Mesenchymal stem cell (in vitro differentiated cells and primary cell): Measurements from ENCODE around the gene TBC1D8B. TPM values are rescaled to one million over a fixed set of nuclear protein-coding genes. Genes with fewer than 3 reads are reported as not detected.
"Not testable (repeated sequence)": the region's sequence is repeated elsewhere in the genome, so short reads cannot be mapped to it uniquely, and the experiment has no call there.

Experiments
- DNase-seq: peaks from one replicate; pipeline ENCODE4 v3.0.0-alpha.2; 2013
- H2AFZ ChIP-seq: one replicate; pipeline ENCODE4 v1.6.1; 2013; ENCODE audit warnings: low read depth, mild to moderate bottlenecking, control low read depth, inconsistent platforms, low read length, moderate library complexity
- H2AK5ac ChIP-seq: 2 replicates; pipeline ENCODE4 v1.6.1; 2013; ENCODE audit warnings: low read length, moderate library complexity, mild to moderate bottlenecking, inconsistent platforms; ENCODE audit not compliant: severe bottlenecking
- H2BK120ac ChIP-seq: one replicate; pipeline ENCODE4 v1.6.1; 2013; ENCODE audit warnings: low read depth, mild to moderate bottlenecking, inconsistent platforms, low read length, moderate library complexity
- H2BK12ac ChIP-seq, 2 experiments: one replicate each; pipeline ENCODE4 v1.6.1; 2013; ENCODE audit warnings: inconsistent platforms in 2 of 2, low read length in 2 of 2, mild to moderate bottlenecking in 2 of 2, moderate library complexity in 2 of 2, control low read depth in 1 of 2
- H2BK15ac ChIP-seq: one replicate; pipeline ENCODE4 v1.6.1; 2013; ENCODE audit warnings: mild to moderate bottlenecking, low read depth, inconsistent platforms; ENCODE audit not compliant: poor library complexity, severe bottlenecking
- H2BK5ac ChIP-seq: 2 replicates; pipeline ENCODE4 v1.6.1; 2013; ENCODE audit warnings: low read depth, mild to moderate bottlenecking, low read length, control low read depth, inconsistent platforms; ENCODE audit not compliant: poor library complexity, severe bottlenecking
- H3K14ac ChIP-seq, 2 experiments: one replicate each; pipeline ENCODE4 v1.6.1; 2013; ENCODE audit warnings: inconsistent platforms in 2 of 2, low read length in 2 of 2, control low read depth in 1 of 2, mild to moderate bottlenecking in 1 of 2, moderate library complexity in 1 of 2
- H3K18ac ChIP-seq, 2 experiments: one replicate each; pipeline ENCODE4 v1.6.1; 2013; ENCODE audit warnings: inconsistent platforms in 2 of 2, low read length in 2 of 2, control low read depth in 1 of 2, low read depth in 1 of 2, mild to moderate bottlenecking in 1 of 2
- H3K23ac ChIP-seq, 2 experiments: one replicate each; pipeline ENCODE4 v1.6.1; 2013; ENCODE audit warnings: inconsistent platforms in 2 of 2, low read length in 2 of 2, mild to moderate bottlenecking in 2 of 2, moderate library complexity in 2 of 2, control low read depth in 1 of 2
- H3K27ac ChIP-seq: 2 replicates; pipeline ENCODE4 v1.5.1; 2013; ENCODE audit warnings: mild to moderate bottlenecking, moderate library complexity, low read length, control low read depth, inconsistent platforms; ENCODE audit not compliant: poor library complexity, severe bottlenecking
- H3K27me3 ChIP-seq, 2 experiments: 2 replicates each; pipeline versions ENCODE4 v1.6.1 to v1.7.0; 2013; ENCODE audit warnings: low read length in 2 of 2, mild to moderate bottlenecking in 2 of 2, moderate library complexity in 2 of 2, control low read depth in 1 of 2, inconsistent platforms in 1 of 2; ENCODE audit not compliant: control insufficient read depth in 1 of 2, insufficient read depth in 1 of 2
- H3K36me3 ChIP-seq, 2 experiments: 2 replicates each; pipeline versions ENCODE4 v1.6.1 to v1.7.0; 2013; ENCODE audit warnings: low read length in 2 of 2, control low read depth in 1 of 2, inconsistent platforms in 1 of 2, low read depth in 1 of 2, mild to moderate bottlenecking in 1 of 2; ENCODE audit not compliant: insufficient read depth in 2 of 2, control insufficient read depth in 1 of 2
- H3K4ac ChIP-seq, 2 experiments: one replicate each; pipeline ENCODE4 v1.6.1; 2013; ENCODE audit warnings: inconsistent platforms in 2 of 2, low read length in 2 of 2, mild to moderate bottlenecking in 2 of 2, moderate library complexity in 2 of 2, control low read depth in 1 of 2, low read depth in 1 of 2
- H3K4me1 ChIP-seq: 2 replicates; pipeline ENCODE4 v1.6.1; 2013; ENCODE audit warnings: low read depth, low read length, control low read depth; ENCODE audit not compliant: control insufficient read depth, insufficient read depth
- H3K4me2 ChIP-seq: 2 replicates; pipeline ENCODE4 v1.6.1; 2013; ENCODE audit warnings: low read length, mild to moderate bottlenecking, inconsistent platforms; ENCODE audit not compliant: poor library complexity, severe bottlenecking
- H3K4me3 ChIP-seq, 2 experiments: 2 replicates each; pipeline versions ENCODE4 v1.5.1 to v1.7.0; 2013; ENCODE audit warnings: low read length in 2 of 2, mild to moderate bottlenecking in 2 of 2, control low read depth in 1 of 2, low read depth in 1 of 2; ENCODE audit not compliant: insufficient read depth in 1 of 2
- H3K79me1 ChIP-seq: replicated peaks from 2 replicates; pipeline ENCODE4 v1.6.1; 2013; ENCODE audit warnings: mild to moderate bottlenecking, control low read depth, low read length, inconsistent platforms; ENCODE audit not compliant: poor library complexity, severe bottlenecking
- H3K9ac ChIP-seq: 2 replicates; pipeline ENCODE4 v1.7.0; 2013; ENCODE audit warnings: mild to moderate bottlenecking, low read length, moderate library complexity
- H3K9me3 ChIP-seq: 2 replicates; pipeline ENCODE4 v1.7.0; 2013; ENCODE audit warnings: mild to moderate bottlenecking, low read length; ENCODE audit not compliant: control insufficient read depth
- H4K8ac ChIP-seq: one replicate; pipeline ENCODE4 v1.6.1; 2013; ENCODE audit warnings: inconsistent platforms, mild to moderate bottlenecking, low read length, moderate library complexity
- H4K91ac ChIP-seq: one replicate; pipeline ENCODE4 v1.6.1; 2013; ENCODE audit warnings: mild to moderate bottlenecking, low read length, inconsistent platforms
- WGBS: methylation state at CpG from one replicate; pipeline ENCODE4 v1.1.7; 2013; ENCODE audit warnings: mixed read lengths; 5-methylcytosine and 5-hydroxymethylcytosine counted together
- polyA plus RNA-seq, 2 experiments: library from polyadenylated mRNA; stranded (reverse); fragments of 200-250 nt; gene quantifications; one replicate each; pipeline ENCODE4 v1.2.3, GENCODE V29; 2013

The TBC1D8B gene
- 9.2 TPM for polyA plus RNA-seq (2013, experiment 1 of 2)
- 9.6 TPM for polyA plus RNA-seq (2013, experiment 2 of 2)

DNA sequence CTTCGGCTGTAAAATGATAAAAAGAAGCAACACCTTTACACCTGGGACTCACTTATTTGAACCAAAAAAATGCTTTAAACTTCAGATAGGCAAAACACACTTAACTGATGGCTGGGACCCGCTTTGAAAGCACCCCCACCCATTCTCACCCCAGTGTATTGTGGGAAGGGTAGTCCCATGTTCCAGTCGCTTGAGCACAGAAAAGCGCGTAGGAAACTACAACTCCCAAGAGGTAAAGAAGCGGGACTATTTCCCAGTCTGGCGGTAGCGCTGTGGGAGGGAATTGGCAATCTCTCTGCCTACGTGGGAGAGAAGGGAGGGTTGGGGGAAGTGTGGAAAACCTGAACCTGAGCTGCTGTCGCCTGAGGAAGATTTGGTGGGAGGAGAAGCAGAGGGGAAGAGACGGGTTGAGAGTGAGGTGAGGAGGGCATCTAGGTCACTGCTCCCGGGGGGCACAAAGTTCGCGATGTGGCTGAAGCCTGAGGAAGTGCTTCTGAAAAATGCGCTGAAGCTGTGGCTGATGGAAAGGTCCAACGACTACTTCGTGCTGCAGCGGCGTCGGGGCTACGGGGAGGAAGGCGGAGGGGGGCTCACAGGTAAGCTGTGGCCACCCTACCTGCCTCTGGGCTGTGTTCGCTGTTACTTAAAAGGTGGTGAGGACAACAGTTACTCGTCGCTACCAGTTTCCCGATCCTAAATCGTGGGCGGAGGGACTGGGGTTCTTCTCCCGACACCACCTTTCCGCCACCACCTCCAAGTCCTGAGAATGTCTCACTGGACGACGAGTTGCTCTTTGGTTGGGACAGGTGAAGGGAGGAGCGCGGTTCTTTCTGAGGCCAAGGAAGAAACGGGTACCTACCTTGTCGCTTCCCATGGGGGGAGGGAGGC, at the start of gene TBC1D8B:
TBC1D8B (plus strand) TSS at position 286 of the 888 bp plus-strand sequence; CDS start at position 467, 181 bp downstream.
- no peak within 1 kb of the TSS for H3K27ac ChIP-seq

DNA sequence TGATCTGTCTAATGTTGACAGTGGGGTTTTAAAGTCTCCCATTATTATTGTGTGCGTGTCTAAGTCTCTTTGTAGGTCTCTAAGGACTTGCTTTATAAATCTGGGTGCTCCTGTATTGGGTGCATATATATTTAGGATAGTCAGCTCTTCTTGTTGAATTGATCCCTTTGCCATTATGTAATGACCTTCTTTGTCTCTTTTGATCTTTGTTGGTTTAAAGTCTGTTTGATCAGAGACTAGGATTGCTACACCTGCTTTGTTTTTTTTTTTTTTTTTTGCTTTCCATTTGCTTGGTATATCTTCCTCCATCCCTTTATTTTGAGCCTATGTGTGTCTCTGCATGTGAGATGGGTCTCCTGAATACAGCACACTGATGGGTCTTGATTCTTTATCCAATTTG, 33.2 kb upstream of the TBC1D8B start:
- DNase-seq, H3K36me3 ChIP-seq, H3K79me1 ChIP-seq, H3K18ac ChIP-seq, H2BK120ac ChIP-seq, H3K9me3 ChIP-seq, H3K4me3 ChIP-seq, H3K4me1 ChIP-seq, H3K23ac ChIP-seq, H3K4me2 ChIP-seq, H2BK15ac ChIP-seq, H2BK5ac ChIP-seq, H3K4ac ChIP-seq, H4K8ac ChIP-seq, H3K14ac ChIP-seq, H2AK5ac ChIP-seq, H2BK12ac ChIP-seq, H2AFZ ChIP-seq, H3K27ac ChIP-seq, H3K9ac ChIP-seq, H4K91ac ChIP-seq: not testable (repeated sequence)
- peaks cover 0 to 20% of the 10 kb centered on the region in 2 experiments for H3K27me3 ChIP-seq
- WGBS: 60% methylated on average over 1 of the region's 1 CpG

More for the DNA sequence above, at the start of gene TBC1D8B:
- H3K18ac ChIP-seq: peak within 1 kb of the TSS in 1 of 2 experiments; percentile 91
- H2BK5ac ChIP-seq: no peak within 1 kb of the TSS
- H3K79me1 ChIP-seq: peaks cover 6% of the 10 kb centered on the region
- no peak within 1 kb of the TSS for H2BK120ac ChIP-seq
- peak within 1 kb of the TSS in 1 of 2 experiments; percentile 18 for H3K14ac ChIP-seq
- peak within 1 kb of the TSS; percentile 50 for H3K4me2 ChIP-seq
- peak within 1 kb of the TSS; percentile 90 for H3K9ac ChIP-seq
- 0% methylated on average over 20 of the region's 36 CpGs for WGBS
- peak within 1 kb of the TSS; percentile 60 to 85 for H3K4ac ChIP-seq
- peak within 1 kb of the TSS; percentile 74 to 93 for H3K4me3 ChIP-seq
- no peaks in the 10 kb centered on the region for H3K9me3 ChIP-seq
- H2BK15ac ChIP-seq: no peak within 1 kb of the TSS
- H3K36me3 ChIP-seq: no peaks in the 10 kb centered on the region
- H3K4me1 ChIP-seq: no peaks in the 10 kb centered on the region
- no peak within 1 kb of the TSS for H2AK5ac ChIP-seq
- no peak within 1 kb of the TSS for H4K91ac ChIP-seq
- H4K8ac ChIP-seq: no peak within 1 kb of the TSS
- peaks cover 0 to 23% of the 10 kb centered on the region in 2 experiments for H3K27me3 ChIP-seq
- peak within 1 kb of the TSS in 1 of 2 experiments; percentile 50 for H2BK12ac ChIP-seq
- peak within 1 kb of the TSS; percentile 83 for H2AFZ ChIP-seq
- peak; percentile 92 for DNase-seq
- H3K23ac ChIP-seq: no peak within 1 kb of the TSS

DNA sequence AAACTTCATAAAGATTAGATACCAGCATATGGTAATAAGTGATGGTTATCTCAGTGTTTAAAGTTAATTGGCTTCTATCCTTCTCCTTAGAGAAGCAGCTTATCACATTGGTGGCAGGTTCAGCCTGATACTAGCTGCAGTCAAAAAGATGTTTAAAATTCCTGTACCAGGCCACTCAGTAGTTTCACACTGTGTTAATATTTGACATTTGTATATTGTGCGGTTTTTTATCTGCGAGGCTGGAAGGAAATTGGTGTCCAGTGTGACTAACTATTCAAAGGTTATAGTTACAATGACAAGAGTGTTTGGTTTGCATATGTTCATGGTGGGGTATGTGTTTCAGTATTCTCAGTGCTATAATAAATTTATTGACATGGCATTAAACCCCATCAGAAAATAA, 27.5 kb upstream of the TBC1D8B start:
- Histone ChIP-seq H3K4me1 (no peaks in the 10 kb centered on the region), H4K8ac (no peak overlapping the region), H3K27me3 (peaks cover 0 to 30% of the 10 kb centered on the region in 2 experiments), H2AFZ (no peak overlapping the region), H3K18ac (no peak overlapping the region), H3K23ac (no peak overlapping the region), H2BK15ac (no peak overlapping the region), H3K14ac (no peak overlapping the region), H3K9ac (no peak overlapping the region), H3K27ac (no peak overlapping the region), H3K4me3 (no peak overlapping the region), H3K9me3 (no peaks in the 10 kb centered on the region), H2BK12ac (no peak overlapping the region), H2AK5ac (no peak overlapping the region), H2BK5ac (no peak overlapping the region), H4K91ac (no peak overlapping the region), H3K4me2 (no peak overlapping the region), H3K79me1 (no peaks in the 10 kb centered on the region), H3K4ac (no peak overlapping the region), H3K36me3 (no peaks in the 10 kb centered on the region), H2BK120ac (no peak overlapping the region)
- WGBS: no CpG with 5 or more reads among the region's 2 CpGs
- DNase-seq: no peak

DNA sequence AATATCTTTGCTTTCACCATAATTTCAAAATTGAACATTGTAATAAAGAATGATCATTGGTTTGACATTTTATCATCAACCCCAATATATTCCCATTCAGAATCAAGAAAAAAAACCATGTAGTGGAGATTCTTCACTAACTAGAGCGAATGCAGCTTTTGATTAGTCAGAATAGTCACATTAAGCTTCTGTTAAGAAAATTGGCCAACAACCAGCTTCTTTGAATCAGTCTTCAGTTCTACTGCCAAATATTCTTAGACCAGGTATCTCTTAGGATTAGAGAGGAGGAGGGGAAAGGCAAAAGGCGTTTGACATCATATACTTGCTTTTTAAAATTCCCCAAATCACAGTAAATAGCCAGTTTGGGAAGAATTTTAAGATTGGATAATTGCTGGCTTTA, 22.2 kb upstream of the TBC1D8B start:
- no CpG with 5 or more reads among the region's 2 CpGs for WGBS
- no peak overlapping the region for H3K4me2 ChIP-seq
- no peaks in the 10 kb centered on the region for H3K36me3 ChIP-seq
- peak overlapping the region; percentile 23 for H3K27ac ChIP-seq
- H2AFZ ChIP-seq: no peak overlapping the region
- H3K9ac ChIP-seq: no peak overlapping the region
- H3K79me1 ChIP-seq: no peaks in the 10 kb centered on the region
- H3K4me3 ChIP-seq: no peak overlapping the region
- H2AK5ac ChIP-seq: no peak overlapping the region
- peaks cover 0 to 29% of the 10 kb centered on the region in 2 experiments for H3K27me3 ChIP-seq
- H2BK5ac ChIP-seq: no peak overlapping the region
- H3K4ac ChIP-seq: no peak overlapping the region
- no peaks in the 10 kb centered on the region for H3K4me1 ChIP-seq
- H3K9me3 ChIP-seq: no peaks in the 10 kb centered on the region
- no peak overlapping the region for H4K91ac ChIP-seq
- H2BK12ac ChIP-seq: no peak overlapping the region
- no peak overlapping the region for H2BK15ac ChIP-seq
- H3K14ac ChIP-seq: no peak overlapping the region
- no peak overlapping the region for H3K18ac ChIP-seq
- H3K23ac ChIP-seq: no peak overlapping the region
- no peak for DNase-seq
- no peak overlapping the region for H2BK120ac ChIP-seq
- H4K8ac ChIP-seq: no peak overlapping the region
